K562 (cell line): Measurements from ENCODE around the gene PLCL1. TPM values are rescaled to one million over a fixed set of nuclear protein-coding genes. Genes with fewer than 3 reads are reported as not detected.

ENCODE experiments used
- ATAC-seq: fragments of 200-7000 bp; cut with Tn5 transposase; 3 replicates; pipeline ENCODE4 v1.9.1; 2020; ENCODE audit warnings: moderate library complexity
- BruUV-seq: library from RNA; stranded (reverse); fragments of 400-500 nt; replicated peaks from 2 replicates; lab custom pipeline; 2021; lab: Mats Ljungman, UMichigan
- CTCF ChIA-PET: fragments of 300-600 bp; formaldehyde crosslinking; extraction: SDS; loops from one replicate; lab custom pipeline; 2021; ENCODE audit warnings: low intra/inter-chr PET ratio; lab: Yijun Ruan, JAX
- POLR2A ChIA-PET: fragments of 300-600, 350-650 bp; sonication (Branson Sonifier 250); formaldehyde crosslinking; extraction: SDS; loops from one replicate; lab custom pipeline; 2021; ENCODE audit warnings: antibody characterized with exemption, inconsistent platforms; lab: Yijun Ruan, JAX
- DNase-seq, 4 experiments: peaks; one replicate each; pipeline versions ENCODE4 v3.0.0 to v3.0.0-alpha.2; 2011 to 2018; ENCODE audit warnings: low spot score in 3 of 4, mixed read lengths in 3 of 4; ENCODE audit errors: extremely low read depth in 1 of 4
- FAIRE-seq: peaks from 2 replicates; lab custom pipeline; 2011; peaks lifted over from hg19 to GRCh38; lab: Jason Lieb, UNC
- H2AFZ ChIP-seq: 2 replicates; pipeline ENCODE4 v1.6.0; 2011; ENCODE audit warnings: low read depth, low read length, control low read depth, inconsistent platforms
- H3K27ac ChIP-seq: fragments of 200-600 bp; 3 replicates; pipeline ENCODE4 v1.8.0; 2011; ENCODE audit warnings: low read depth, mild to moderate bottlenecking, control low read depth, inconsistent platforms, low read length, moderate library complexity, mixed read lengths; ENCODE audit errors: extremely low read depth
- H3K27me3 ChIP-seq, 2 experiments: fragments of 300-600 bp in 1 of 2; 2 replicates in 1 of 2; 3 replicates in 1 of 2; pipeline versions ENCODE4 v1.6.0 to v1.8.0; 2011; ENCODE audit warnings: inconsistent platforms in 2 of 2, low read length in 2 of 2, mild to moderate bottlenecking in 1 of 2, mixed read lengths in 1 of 2, moderate library complexity in 1 of 2; ENCODE audit not compliant: control insufficient read depth in 2 of 2, insufficient read depth in 2 of 2
- H3K36me3 ChIP-seq: fragments of 300-600 bp; 3 replicates; pipeline ENCODE4 v1.8.0; 2011; ENCODE audit warnings: mild to moderate bottlenecking, low read length, inconsistent platforms; ENCODE audit not compliant: control insufficient read depth, insufficient read depth
- H3K4me1 ChIP-seq, 2 experiments: fragments of 200-600 bp in 1 of 2; replicated peaks in 1 of 2; 2 replicates in 1 of 2; 3 replicates in 1 of 2; pipeline versions ENCODE4 v1.5.1 to v1.8.0; 2011; ENCODE audit warnings: inconsistent platforms in 2 of 2, low read length in 2 of 2, mild to moderate bottlenecking in 1 of 2, mixed read lengths in 1 of 2, moderate library complexity in 1 of 2; ENCODE audit not compliant: control insufficient read depth in 2 of 2, insufficient read depth in 2 of 2
- H3K4me2 ChIP-seq: 2 replicates; pipeline ENCODE4 v1.6.1; 2011; ENCODE audit warnings: low read length, control low read depth, inconsistent platforms, mixed read lengths; ENCODE audit not compliant: insufficient read depth
- H3K4me3 ChIP-seq: fragments of 200-600 bp; sonication (generic), shearing (Covaris generic); 2 replicates; pipeline ENCODE4 v1.5.1; 2016; ENCODE audit warnings: control low read depth, inconsistent platforms
- H3K79me2 ChIP-seq: fragments of 200-600 bp; 3 replicates; pipeline ENCODE4 v1.8.0; 2011; ENCODE audit warnings: low read length, inconsistent platforms; ENCODE audit not compliant: control insufficient read depth, insufficient read depth
- H3K9ac ChIP-seq, 2 experiments: 2 replicates each; pipeline versions ENCODE4 v1.6.0 to v1.6.1; 2011; ENCODE audit warnings: low read depth in 2 of 2, low read length in 2 of 2, control low read depth in 1 of 2, inconsistent platforms in 1 of 2, mild to moderate bottlenecking in 1 of 2, mixed read lengths in 1 of 2; ENCODE audit not compliant: insufficient read depth in 1 of 2
- H3K9me1 ChIP-seq: one replicate; pipeline ENCODE4 v1.6.0; 2011; ENCODE audit warnings: inconsistent platforms, mild to moderate bottlenecking, low read length, moderate library complexity; ENCODE audit not compliant: control insufficient read depth, insufficient read depth
- H3K9me3 ChIP-seq: replicated peaks from 2 replicates; pipeline ENCODE4 v1.5.1; 2011; ENCODE audit warnings: low read depth, low read length, inconsistent platforms; ENCODE audit not compliant: control insufficient read depth, insufficient read depth
- H4K20me1 ChIP-seq: replicated peaks from 2 replicates; pipeline ENCODE4 v1.6.1; 2011; ENCODE audit warnings: low read length, inconsistent platforms, mixed read lengths; ENCODE audit not compliant: control insufficient read depth, insufficient read depth
- ARID1B ChIP-seq: fragments of 450-650 bp; IDR thresholded peaks from 2 replicates; pipeline ENCODE4 v1.6.1; 2016; ENCODE audit warnings: antibody characterized with exemption, mild to moderate bottlenecking, inconsistent platforms
- CCNT2 ChIP-seq: IDR thresholded peaks from 2 replicates; pipeline ENCODE4 v1.6.1; 2011; ENCODE audit warnings: borderline replicate concordance, low read depth, mild to moderate bottlenecking, moderate library complexity, mixed read lengths, low read length; ENCODE audit not compliant: insufficient read length; ENCODE audit errors: extremely low read depth
- GABPA ChIP-seq: fragments of 200-800 bp; sonication (Bioruptor generic); conservative IDR thresholded peaks from 2 replicates; pipeline ENCODE4 v1.6.1; 2016; ENCODE audit warnings: low read depth, missing genetic modification characterization, missing compliant biosample characterization
- MEIS2 ChIP-seq: fragments of 450-650 bp; IDR thresholded peaks from 2 replicates; pipeline ENCODE4 v1.6.1; 2014; ENCODE audit warnings: mild to moderate bottlenecking; ENCODE audit not compliant: partially characterized antibody
- MXI1 ChIP-seq: IDR thresholded peaks from 2 replicates; pipeline ENCODE4 v1.6.1; 2011; ENCODE audit warnings: low read depth, mild to moderate bottlenecking, improper control_type of control experiment, low read length
- NFIX ChIP-seq: fragments of 250-450 bp; sonication (Bioruptor Pico); IDR thresholded peaks from 2 replicates; pipeline ENCODE4 v1.4.0; 2020; ENCODE audit warnings: low read depth, mild to moderate bottlenecking, moderate library complexity
- POLR2AphosphoS5 ChIP-seq: IDR thresholded peaks from 2 replicates; pipeline ENCODE4 v1.6.1; 2011; ENCODE audit warnings: mild to moderate bottlenecking, low read depth, low read length, moderate library complexity; ENCODE audit not compliant: control insufficient read depth, insufficient read depth
- POU5F1 ChIP-seq: fragments of 150-350 bp; IDR thresholded peaks from 2 replicates; pipeline ENCODE4 v1.6.1; 2014; ENCODE audit warnings: borderline replicate concordance, low read length, low read depth, mild to moderate bottlenecking; ENCODE audit not compliant: partially characterized antibody
- RNF2 ChIP-seq: sonication (generic); IDR thresholded peaks from 2 replicates; pipeline ENCODE4 v1.6.1; 2016
- SMARCA4 ChIP-seq: fragments of 450-650 bp; IDR thresholded peaks from 2 replicates; pipeline ENCODE4 v1.6.1; 2016
- SMARCE1 ChIP-seq: fragments of 450-650 bp; IDR thresholded peaks from 2 replicates; pipeline ENCODE4 v1.7.1; 2016; ENCODE audit warnings: mild to moderate bottlenecking
- TEAD4 ChIP-seq, 2 experiments: sonication (generic) in 1 of 2; formaldehyde crosslinking in 1 of 2; IDR thresholded peaks; 2 replicates each; pipeline versions ENCODE4 v1.6.1 to v1.8.0; 2012 to 2022; ENCODE audit warnings: borderline replicate concordance in 1 of 2, inconsistent platforms in 1 of 2, low read length in 1 of 2, mild to moderate bottlenecking in 1 of 2, missing genetic modification reagents in 1 of 2
- ZEB2 ChIP-seq: fragments of 450-650 bp; IDR thresholded peaks from 2 replicates; pipeline ENCODE4 v1.6.1; 2016
- ZNF140 ChIP-seq: fragments of 250-450 bp; sonication (Bioruptor Pico); IDR thresholded peaks from 2 replicates; pipeline ENCODE4 v1.8.0; 2021; ENCODE audit warnings: moderate library complexity, mild to moderate bottlenecking, inconsistent platforms
- ZNF644 ChIP-seq: fragments of 200-800 bp; sonication (Bioruptor generic); IDR thresholded peaks from 2 replicates; pipeline ENCODE4 v1.6.1; 2016; ENCODE audit warnings: low read depth, missing genetic modification characterization, missing compliant biosample characterization
- WGBS: fragments of 100-300 bp; shearing (Covaris generic); methylation state at CpG from one replicate; pipeline ENCODE4 v1.1.6; 2016; ENCODE audit warnings: low coverage, mixed read lengths; ENCODE audit not compliant: insufficient coverage; ENCODE audit errors: missing lambda C conversion rate; 5-methylcytosine and 5-hydroxymethylcytosine counted together
- in situ Hi-C: fragments of 300-500 bp; cut with MboI; formaldehyde crosslinking; loops from 4 replicates; pipeline ENCODE4 v1.15.0; 2018; ENCODE audit warnings: inconsistent platforms, mixed read lengths
- intact Hi-C: fragments of 100-400 bp; cut with micrococcal nuclease; formaldehyde crosslinking; loops from 2 replicates; pipeline ENCODE4 v1.14.2; 2022
- polyA plus RNA-seq, 8 experiments: library from polyadenylated mRNA; depleted of rRNA in 4 of 8; stranded (reverse) in 5 of 8; unstranded in 3 of 8; fragments of >200 nt; fragmentation: Nextera tagmentation in 2 of 8; fragmentation: Illumina TruSeq in 1 of 8; extraction: Ambion mirVana in 2 of 8; extraction: Trizol in 1 of 8; gene quantifications; 2 replicates each; pipeline versions ENCODE4 v1.2.1 to v1.2.3, GENCODE V29; 2011 to 2014; ENCODE audit warnings: inconsistent platforms in 1 of 8, missing spikeins in 1 of 8
- total RNA-seq, 7 experiments: library from RNA; depleted of rRNA in 6 of 7; stranded (reverse); fragments of >200 nt in 6 of 7; fragmentation: Illumina TruSeq in 2 of 7; extraction: Trizol in 2 of 7; gene quantifications; 2 replicates each; pipeline versions ENCODE4 v1.2.1 to v1.2.3, GENCODE V29; 2011 to 2021; ENCODE audit warnings: low replicate concordance in 1 of 7

The PLCL1 gene
- total and polyA plus RNA-seq, 9 of the 15 experiments (the other 6 are each of a cell fraction or from before 2014, with no cell fraction given) = 2.0 to 17.7 (median 8.6) TPM

DNA sequence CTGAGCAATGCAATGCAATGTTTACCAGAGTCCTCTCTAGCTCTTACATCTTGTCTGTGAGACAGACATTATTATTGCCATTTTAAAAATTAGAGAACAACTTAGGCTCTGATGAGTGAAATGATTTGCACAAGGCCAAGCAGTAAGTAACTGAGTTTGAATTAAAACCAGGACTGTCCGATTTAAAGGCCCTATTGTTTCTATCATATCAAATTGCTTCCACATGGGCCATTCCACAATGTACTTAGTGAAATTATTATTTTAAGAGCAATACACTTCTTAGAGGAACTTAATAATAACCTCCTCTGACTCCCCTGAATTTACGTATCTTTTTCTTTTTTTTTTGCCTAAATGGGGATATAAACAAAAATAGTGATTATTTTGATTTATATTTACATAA, 64.6 kb downstream of the PLCL1 start:
- Histone ChIP-seq H3K4me2 (peak overlapping the region; percentile 11; the same call in 1 of the 2 replicates), H3K4me1 (peaks cover 10 to 49% of the 10 kb centered on the region in 2 experiments), H3K27me3 (no peaks in the 10 kb centered on the region), H3K36me3 (no peaks in the 10 kb centered on the region; the same call in 2 of the 3 replicates), H2AFZ (no peak overlapping the region), H4K20me1 (no peaks in the 10 kb centered on the region), H3K4me3 (no peak overlapping the region), H3K9ac (no peak overlapping the region; a peak in 1 of 4 replicates), H3K9me1 (no peaks in the 10 kb centered on the region), H3K9me3 (no peaks in the 10 kb centered on the region), H3K27ac (peak overlapping the region; percentile 55; the same call in 1 of the 3 replicates), H3K79me2 (peaks cover 55% of the 10 kb centered on the region)
- ChIA-PET CTCF (no interaction called here), POLR2A (interaction anchor here (1.3 to 1.4 kb wide), 2 partner anchors 10 to 22 kb away, joined by 4 to 5 read pairs; no protein-coding TSS in a partner anchor)
- DNase-seq = no peak
- 61% methylated on average over 2 of the region's 2 CpGs for WGBS
- intact Hi-C loops = no loop called here
- no peak for FAIRE-seq
- no peak for ATAC-seq
- in situ Hi-C loops = no loop called here
- BruUV-seq = no TSS peak
- TF ChIP-seq MXI1 (no peak), POU5F1 (no peak), NFIX (CRISPR knock-in tag) (no peak)

DNA sequence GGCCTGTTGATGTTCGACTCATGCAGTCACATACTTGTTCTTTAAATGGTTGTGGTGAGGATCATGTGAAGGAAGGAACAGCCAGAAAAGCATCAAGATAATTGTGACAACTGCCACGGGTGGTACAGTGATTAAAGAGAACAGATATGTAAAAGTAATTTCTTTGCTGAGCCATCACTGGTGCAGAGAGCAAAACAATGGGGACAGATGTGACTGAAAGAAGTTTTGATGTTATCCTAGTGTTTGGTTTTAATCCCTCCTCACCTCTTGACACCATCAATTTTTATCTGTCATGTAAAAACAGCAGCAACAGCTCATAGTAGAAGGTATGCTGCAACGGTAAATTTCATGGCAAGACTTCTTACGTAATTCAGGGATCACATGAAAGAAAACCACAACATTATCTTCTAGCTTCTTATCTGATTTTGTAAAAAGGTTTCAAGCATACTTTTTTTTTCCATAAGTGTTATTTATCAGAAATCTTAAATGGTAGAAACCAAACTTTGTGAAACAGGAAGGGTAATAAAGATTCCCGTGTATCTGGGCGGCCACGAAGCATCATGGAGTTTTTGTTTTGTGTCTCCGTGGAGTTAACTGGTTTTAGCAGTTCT, 65.2 kb downstream of the PLCL1 start:
- no TSS peak for BruUV-seq
- POLR2A ChIA-PET = interaction anchor here (1.3 to 1.4 kb wide), 2 partner anchors 11 to 22 kb away, joined by 4 to 5 read pairs; no protein-coding TSS in a partner anchor
- H3K79me2 ChIP-seq = peaks cover 58% of the 10 kb centered on the region
- CTCF ChIA-PET = interaction anchor here (0.6 kb wide), 1 partner anchor 280 kb away, joined by 3 read pairs; no protein-coding TSS in a partner anchor
- H3K9ac ChIP-seq = no peak overlapping the region; a peak in 1 of 4 replicates
- peak overlapping the region; percentile 55; the same call in 1 of the 3 replicates for H3K27ac ChIP-seq
- no peaks in the 10 kb centered on the region for H3K9me1 ChIP-seq
- no peaks in the 10 kb centered on the region; the same call in 2 of the 3 replicates for H3K36me3 ChIP-seq
- WGBS = 12% methylated on average over 8 of the region's 8 CpGs
- peaks cover 10 to 49% of the 10 kb centered on the region in 2 experiments for H3K4me1 ChIP-seq
- H2AFZ ChIP-seq = no peak overlapping the region
- intact Hi-C loops (no loop called here), in situ Hi-C loops (no loop called here)
- peak; percentile 13; the same call in 2 of the 3 replicates for ATAC-seq
- peak overlapping the region; percentile 11; the same call in 1 of the 2 replicates for H3K4me2 ChIP-seq
- H3K9me3 ChIP-seq = no peaks in the 10 kb centered on the region
- H3K27me3 ChIP-seq = no peaks in the 10 kb centered on the region
- H4K20me1 ChIP-seq = no peaks in the 10 kb centered on the region
- no peak for FAIRE-seq
- H3K4me3 ChIP-seq = no peak overlapping the region
- DNase-seq = peak in 1 of 4 experiments; percentile 42
- peak; percentile 26; the same call in 1 of the 2 replicates for TF ChIP-seq GABPA (tag)
- TF ChIP-seq MEIS2 = peak; percentile 88
- TF ChIP-seq SMARCE1 = peak; percentile 72; the same call in 1 of the 2 replicates
- TF ChIP-seq POLR2AphosphoS5 = no peak
- peak; percentile 63; the same call in 1 of the 2 replicates for TF ChIP-seq ZNF644 (tag)
- peak; percentile 48 for TF ChIP-seq CCNT2
- TF ChIP-seq RNF2 = 0 out of 2 replicates have a peak, but pooled peaks have one; percentile 36
- peak; percentile 45; the same call in 1 of the 2 replicates for TF ChIP-seq TEAD4 (IDR thresholded peaks at IDR 0.05; ENCODE audit: low read length)
- no peak for TF ChIP-seq TEAD4 (CRISPR knock-in tag; IDR thresholded peaks at IDR 0.05; ENCODE audit: borderline replicate concordance)
- TF ChIP-seq ARID1B = peak; percentile 46; the same call in 1 of the 2 replicates
- TF ChIP-seq ZEB2 = 0 out of 2 replicates have a peak, but pooled peaks have one; percentile 54
- peak; percentile 37; the same call in 1 of the 2 replicates for TF ChIP-seq SMARCA4
- no peak for TF ChIP-seq ZNF140 (CRISPR knock-in tag)
